Suprapubic skin (tissue), 4 donors: ENCODE results near the gene COMMD2. TPM values are rescaled to one million over a fixed set of nuclear protein-coding genes. Genes with fewer than 3 reads are reported as not detected.
A peak's percentile ranks its signal among the peaks of the same experiment; 100 is the strongest.

ENCODE experiments used
- DNase-seq, 2 donors: peaks; one replicate each; pipeline ENCODE4 v3.0.0-alpha.2; 2019; ENCODE audit warnings: low spot score in 2 of 2
- H3K27ac ChIP-seq: fragments of 200-600 bp; sonication (generic); one replicate; pipeline ENCODE4 v1.5.1; 2019
- H3K27me3 ChIP-seq: fragments of 200-600 bp; sonication (generic); one replicate; pipeline ENCODE4 v1.5.1; 2019
- H3K36me3 ChIP-seq: fragments of 200-600 bp; sonication (generic); one replicate; pipeline ENCODE4 v1.5.1; 2019
- H3K4me1 ChIP-seq: fragments of 200-600 bp; sonication (generic); one replicate; pipeline ENCODE4 v1.5.1; 2019
- H3K4me3 ChIP-seq: fragments of 200-600 bp; sonication (generic); one replicate; pipeline ENCODE4 v1.5.1; 2019; ENCODE audit warnings: mild to moderate bottlenecking
- H3K9me3 ChIP-seq: fragments of 200-600 bp; sonication (generic); one replicate; pipeline ENCODE4 v1.5.1; 2019
- CTCF ChIP-seq, 2 donors: fragments of 200-600 bp in 1 of 2; fragments of 450-650 bp in 1 of 2; sonication (generic) in 1 of 2; IDR thresholded peaks; one replicate each; pipeline ENCODE4 v1.5.1; 2016 to 2019; ENCODE audit warnings: antibody characterized with exemption in 2 of 2, mild to moderate bottlenecking in 1 of 2, moderate library complexity in 1 of 2
- EP300 ChIP-seq: sonication (generic); formaldehyde crosslinking; IDR thresholded peaks from one replicate; pipeline ENCODE4 v1.6.1; 2017; ENCODE audit warnings: antibody characterized with exemption
- POLR2A ChIP-seq, 2 donors: fragments of 450-650 bp; IDR thresholded peaks; one replicate each; pipeline ENCODE4 v1.6.1; 2017; ENCODE audit warnings: antibody characterized with exemption in 2 of 2, mild to moderate bottlenecking in 2 of 2, moderate library complexity in 2 of 2
- POLR2AphosphoS5 ChIP-seq, 3 donors: sonication (generic); formaldehyde crosslinking; IDR thresholded peaks; one replicate each; pipeline ENCODE4 v1.6.1; 2017; ENCODE audit warnings: antibody characterized with exemption in 3 of 3
- WGBS: methylation state at CpG from one replicate; pipeline ENCODE4 v1.1.5; 2018; 5-methylcytosine and 5-hydroxymethylcytosine counted together
- total RNA-seq, 4 donors: library from RNA; depleted of rRNA; stranded (reverse); fragments of >200 nt; gene quantifications; one replicate each; pipeline ENCODE4 v1.1.0, GENCODE V29; 2016

COMMD2 gene
- 10 to 100 TPM; 21.0 to 29.5 (median 25.5) TPM for total RNA-seq

- H3K4me3 ChIP-seq: peak within 1 kb of the TSS; percentile 83
- TF ChIP-seq POLR2AphosphoS5 (IDR thresholded peaks at IDR 0.05): peak in 2 of 3 donors; percentile 33 to 93
- peak; percentile 26 to 48 for TF ChIP-seq POLR2A (IDR thresholded peaks at IDR 0.05)
- TF ChIP-seq CTCF (IDR thresholded peaks at IDR 0.05): no peak
- no peaks in the 10 kb centered on the region for H3K27me3 ChIP-seq
- peak; percentile 79 to 86 for DNase-seq
- no peaks in the 10 kb centered on the region for H3K9me3 ChIP-seq
- H3K36me3 ChIP-seq: peaks cover 22% of the 10 kb centered on the region
- under 1% methylated on average over 48 of the region's 52 CpGs for WGBS
- peak within 1 kb of the TSS; percentile 80 for H3K27ac ChIP-seq
- peaks cover 15% of the 10 kb centered on the region for H3K4me1 ChIP-seq
Measured at GRCh38 chr3:149752051-149752787, at the start of gene COMMD2. Gene COMMD2 (minus strand): TSS chr3:149752489. CDS start chr3:149752444, 45 bp downstream.

- H3K4me1 ChIP-seq: no peaks in the 10 kb centered on the region
- 82% methylated on average over 5 of the region's 5 CpGs for WGBS
- TF ChIP-seq POLR2AphosphoS5 (IDR thresholded peaks at IDR 0.05) (no peak), CTCF (IDR thresholded peaks at IDR 0.05) (no peak), EP300 (no peak), POLR2A (IDR thresholded peaks at IDR 0.05) (no peak)
- H3K27me3 ChIP-seq: no peaks in the 10 kb centered on the region
- no peak overlapping the region for H3K4me3 ChIP-seq
- no peak for DNase-seq
- no peaks in the 10 kb centered on the region for H3K9me3 ChIP-seq
- no peak overlapping the region for H3K27ac ChIP-seq
- no peaks in the 10 kb centered on the region for H3K36me3 ChIP-seq
Measured at GRCh38 chr3:149801639-149802038, 49.4 kb upstream of the COMMD2 start.

GRCh38 chr3:149801195-149801594 lies 48.9 kb upstream of the COMMD2 start:
- Histone ChIP-seq H3K4me3 (no peak overlapping the region), H3K4me1 (no peaks in the 10 kb centered on the region), H3K36me3 (no peaks in the 10 kb centered on the region), H3K27ac (no peak overlapping the region), H3K27me3 (no peaks in the 10 kb centered on the region), H3K9me3 (no peaks in the 10 kb centered on the region)
- WGBS: 71% methylated on average over 1 of the region's 1 CpG
- no peak for DNase-seq
- no peak for TF ChIP-seq POLR2A (IDR thresholded peaks at IDR 0.05)
- no peak for TF ChIP-seq POLR2AphosphoS5 (IDR thresholded peaks at IDR 0.05)
- TF ChIP-seq EP300: no peak
- TF ChIP-seq CTCF (IDR thresholded peaks at IDR 0.05): no peak

- 88% methylated on average over 8 of the region's 8 CpGs for WGBS
- H3K27ac ChIP-seq: no peak overlapping the region
Measured at GRCh38 chr3:149800693-149801092, 48.4 kb upstream of the COMMD2 start.

More at GRCh38 chr3:149800693-149801092, 48.4 kb upstream of the COMMD2 start:
- TF ChIP-seq POLR2A (IDR thresholded peaks at IDR 0.05) (no peak), EP300 (no peak), CTCF (IDR thresholded peaks at IDR 0.05) (no peak), POLR2AphosphoS5 (IDR thresholded peaks at IDR 0.05) (no peak)
- H3K9me3 ChIP-seq: no peaks in the 10 kb centered on the region
- H3K36me3 ChIP-seq: no peaks in the 10 kb centered on the region
- H3K4me3 ChIP-seq: no peak overlapping the region
- no peak for DNase-seq
- H3K4me1 ChIP-seq: no peaks in the 10 kb centered on the region
- H3K27me3 ChIP-seq: no peaks in the 10 kb centered on the region
